ENCODE results near the gene MORF4L1.
"Not testable (repeated sequence)": the region's sequence is repeated elsewhere in the genome, so short reads cannot be mapped to it uniquely, and the experiment has no call there.

MORF4L1 gene

GRCh38 chr15:78917888-78918287 lies 45.2 kb downstream of the MORF4L1 start:
- in situ Hi-C loops (cut with HindIII; ENCODE audit: low pct_ligation_motif_present, low pct_unique_long_range_greater_than_20kb, low sequenced_read_pairs) = no loop called here

GRCh38 chr15:78921517-78921916 lies 48.8 kb downstream of the MORF4L1 start:
- in situ Hi-C loops (cut with HindIII; ENCODE audit: low pct_ligation_motif_present, low pct_unique_long_range_greater_than_20kb, low sequenced_read_pairs) = no loop called here
- no peak for DNase-seq

More at GRCh38 chr15:78917888-78918287, 45.2 kb downstream of the MORF4L1 start:
- no peak for DNase-seq

- in situ Hi-C loops (cut with HindIII; ENCODE audit: low pct_ligation_motif_present, low pct_unique_long_range_greater_than_20kb, low sequenced_read_pairs) = no loop called here
- no peak for DNase-seq
Measured at GRCh38 chr15:78921940-78922339, 49.2 kb downstream of the MORF4L1 start.

GRCh38 chr15:78922527-78922926 lies 49.8 kb downstream of the MORF4L1 start:
- DNase-seq = no peak
- in situ Hi-C loops (cut with HindIII; ENCODE audit: low pct_ligation_motif_present, low pct_unique_long_range_greater_than_20kb, low sequenced_read_pairs) = no loop called here

- in situ Hi-C loops (cut with HindIII; ENCODE audit: low pct_ligation_motif_present, low pct_unique_long_range_greater_than_20kb, low sequenced_read_pairs) = no loop called here
- DNase-seq = no peak
Measured at GRCh38 chr15:78923015-78923414, 50.3 kb downstream of the MORF4L1 start.

- in situ Hi-C loops (cut with HindIII; ENCODE audit: low pct_ligation_motif_present, low pct_unique_long_range_greater_than_20kb, low sequenced_read_pairs) = no loop called here
- no peak for DNase-seq
Measured at GRCh38 chr15:78923480-78924360, 51.0 kb downstream of the MORF4L1 start.

GRCh38 chr15:78925076-78925624 lies 52.5 kb downstream of the MORF4L1 start:
- in situ Hi-C loops (cut with HindIII; ENCODE audit: low pct_ligation_motif_present, low pct_unique_long_range_greater_than_20kb, low sequenced_read_pairs) = no loop called here
- no peak for DNase-seq

- in situ Hi-C loops (cut with HindIII; ENCODE audit: low pct_ligation_motif_present, low pct_unique_long_range_greater_than_20kb, low sequenced_read_pairs) = no loop called here
- DNase-seq = no peak
Measured at GRCh38 chr15:78925956-78926743, 53.5 kb downstream of the MORF4L1 start.

GRCh38 chr15:78927077-78927790 lies 54.5 kb downstream of the MORF4L1 start:
- no peak for DNase-seq
- in situ Hi-C loops (cut with HindIII; ENCODE audit: low pct_ligation_motif_present, low pct_unique_long_range_greater_than_20kb, low sequenced_read_pairs) = no loop called here

- in situ Hi-C loops (cut with HindIII; ENCODE audit: low pct_ligation_motif_present, low pct_unique_long_range_greater_than_20kb, low sequenced_read_pairs); DNase-seq: not testable (repeated sequence)
Measured at GRCh38 chr15:78928176-78928575, 55.5 kb downstream of the MORF4L1 start.

- in situ Hi-C loops (cut with HindIII; ENCODE audit: low pct_ligation_motif_present, low pct_unique_long_range_greater_than_20kb, low sequenced_read_pairs) = no loop called here
- no peak for DNase-seq
Measured at GRCh38 chr15:78928616-78929093, 56.0 kb downstream of the MORF4L1 start.

GRCh38 chr15:78929536-78930264 lies 57.0 kb downstream of the MORF4L1 start:
- DNase-seq = no peak
- in situ Hi-C loops (cut with HindIII; ENCODE audit: low pct_ligation_motif_present, low pct_unique_long_range_greater_than_20kb, low sequenced_read_pairs) = no loop called here

- peak; percentile 70 for DNase-seq
- in situ Hi-C loops (cut with HindIII; ENCODE audit: low pct_ligation_motif_present, low pct_unique_long_range_greater_than_20kb, low sequenced_read_pairs) = no loop called here
Measured at GRCh38 chr15:78930577-78931388, 58.1 kb downstream of the MORF4L1 start.

- in situ Hi-C loops (cut with HindIII; ENCODE audit: low pct_ligation_motif_present, low pct_unique_long_range_greater_than_20kb, low sequenced_read_pairs) = no loop called here
- no peak for DNase-seq
Measured at GRCh38 chr15:78931439-78932257, 59.0 kb downstream of the MORF4L1 start.

- in situ Hi-C loops (cut with HindIII; ENCODE audit: low pct_ligation_motif_present, low pct_unique_long_range_greater_than_20kb, low sequenced_read_pairs) = no loop called here
- no peak for DNase-seq
Measured at GRCh38 chr15:78932258-78932808, 59.6 kb downstream of the MORF4L1 start.

- DNase-seq = no peak
- in situ Hi-C loops (cut with HindIII; ENCODE audit: low pct_ligation_motif_present, low pct_unique_long_range_greater_than_20kb, low sequenced_read_pairs) = no loop called here
Measured at GRCh38 chr15:78933187-78933822, 60.6 kb downstream of the MORF4L1 start.
